ENCODE results near the gene PRKCA. TPM values are rescaled to one million over a fixed set of nuclear protein-coding genes. Genes with fewer than 3 reads are reported as not detected.
A peak's percentile ranks its signal among the peaks of the same experiment; 100 is the strongest.

Gene PRKCA
- total RNA-seq, 1 experiment from 2014 or later: 4.4 TPM

DNA sequence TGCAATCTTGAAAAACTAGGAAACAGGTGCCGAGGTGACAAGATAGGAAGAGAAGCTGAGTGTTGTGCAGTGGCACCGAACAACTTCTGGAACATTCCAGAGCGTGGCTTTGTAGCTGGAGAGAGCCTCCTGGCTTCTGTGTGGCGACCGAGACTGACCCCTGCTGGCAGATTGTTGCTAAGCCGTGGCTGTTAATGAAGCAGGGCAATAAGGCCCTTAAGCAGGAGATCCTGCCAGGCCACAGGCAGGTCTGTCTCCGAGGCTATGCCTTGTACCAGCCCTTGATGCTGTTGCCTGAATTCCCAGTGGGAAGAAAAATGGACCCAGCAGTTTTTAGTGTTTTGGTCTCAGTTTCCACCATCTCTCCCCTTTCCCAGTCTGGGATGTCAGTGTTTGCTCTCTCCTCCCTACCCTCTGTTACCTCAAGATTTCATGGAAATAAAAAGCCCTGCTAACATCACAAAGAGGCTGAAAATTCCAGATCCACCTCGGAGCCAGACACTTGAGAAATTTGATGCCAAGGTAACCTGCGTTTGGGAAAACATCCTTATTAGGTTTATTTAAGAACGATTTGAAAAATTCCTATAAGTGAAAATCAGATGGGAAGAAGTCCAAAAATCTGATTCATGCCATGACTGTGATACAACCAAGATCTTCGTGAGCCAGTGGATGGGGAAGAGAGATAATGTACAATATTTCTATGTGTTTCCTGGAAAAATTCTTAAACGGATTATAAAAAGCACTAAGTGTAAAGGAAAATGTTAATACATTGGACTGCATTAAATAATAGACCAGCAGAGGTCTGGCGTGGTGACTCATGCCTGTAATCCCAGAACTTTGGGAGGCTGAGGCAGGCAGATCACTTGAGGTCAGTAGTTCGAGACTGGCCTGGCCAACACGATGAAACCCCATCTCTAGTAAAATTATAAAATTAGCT lies 265.1 kb downstream of the PRKCA start:
- H3K9ac ChIP-seq (ENCODE audit: low read length): no peak overlapping the region
- H2AFZ ChIP-seq (ENCODE audit: low read length): no peak overlapping the region
- H3K27ac ChIP-seq (ENCODE audit: low read length): no peak overlapping the region
- no peak overlapping the region for H3K4me3 ChIP-seq (ENCODE audit: low read length)
- peaks cover 24% of the 10 kb centered on the region for H3K4me1 ChIP-seq (ENCODE audit: low read length)
- H3K36me3 ChIP-seq (ENCODE audit: insufficient read depth, low read length): no peaks in the 10 kb centered on the region
- H3K9me3 ChIP-seq (ENCODE audit: low read length): peaks cover 5% of the 10 kb centered on the region; the same call in 1 of the 2 replicates
- DNase-seq: peak; percentile 90
- no peaks in the 10 kb centered on the region for H3K27me3 ChIP-seq (ENCODE audit: low read length)
- no peaks in the 10 kb centered on the region for H4K20me1 ChIP-seq (ENCODE audit: insufficient read depth, low read depth, low read length)
- no peak overlapping the region for H3K4me2 ChIP-seq (ENCODE audit: low read depth, low read length, poor library complexity, severe bottlenecking)
- no peaks in the 10 kb centered on the region for H3K9me2 ChIP-seq (replicated peaks; ENCODE audit: insufficient read depth, low read length)
- no peaks in the 10 kb centered on the region for H3K79me2 ChIP-seq (ENCODE audit: low read length)

DNA sequence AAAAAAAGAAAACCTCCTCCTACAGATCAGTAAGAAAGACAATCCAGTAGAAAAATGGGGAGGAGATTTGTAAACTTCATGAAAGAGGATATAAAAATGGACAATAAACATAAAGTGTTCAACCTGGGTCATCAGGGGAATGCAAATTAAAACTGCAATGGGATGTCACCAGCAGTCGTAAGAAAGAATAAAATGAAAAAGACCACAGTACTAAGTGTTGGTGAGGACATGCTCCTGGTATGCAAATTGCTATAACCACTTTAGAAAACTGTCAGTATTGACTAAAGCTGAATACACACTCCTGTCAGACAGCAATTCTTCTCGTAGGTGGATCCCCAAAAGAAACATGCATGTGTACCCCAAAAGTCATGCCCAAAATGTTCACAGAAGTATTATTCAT lies 267.2 kb downstream of the PRKCA start:
- H3K27ac ChIP-seq (ENCODE audit: low read length): no peak overlapping the region
- no peak for DNase-seq
- no peaks in the 10 kb centered on the region for H3K9me2 ChIP-seq (replicated peaks; ENCODE audit: insufficient read depth, low read length)
- H2AFZ ChIP-seq (ENCODE audit: low read length): no peak overlapping the region
- no peak overlapping the region for H3K4me2 ChIP-seq (ENCODE audit: low read depth, low read length, poor library complexity, severe bottlenecking)
- H3K27me3 ChIP-seq (ENCODE audit: low read length): no peaks in the 10 kb centered on the region
- peaks cover 5% of the 10 kb centered on the region; the same call in 1 of the 2 replicates for H3K9me3 ChIP-seq (ENCODE audit: low read length)
- no peaks in the 10 kb centered on the region for H3K36me3 ChIP-seq (ENCODE audit: insufficient read depth, low read length)
- peaks cover 24% of the 10 kb centered on the region for H3K4me1 ChIP-seq (ENCODE audit: low read length)
- no peaks in the 10 kb centered on the region for H4K20me1 ChIP-seq (ENCODE audit: insufficient read depth, low read depth, low read length)
- no peak overlapping the region for H3K9ac ChIP-seq (ENCODE audit: low read length)
- no peak overlapping the region for H3K4me3 ChIP-seq (ENCODE audit: low read length)
- H3K79me2 ChIP-seq (ENCODE audit: low read length): no peaks in the 10 kb centered on the region

DNA sequence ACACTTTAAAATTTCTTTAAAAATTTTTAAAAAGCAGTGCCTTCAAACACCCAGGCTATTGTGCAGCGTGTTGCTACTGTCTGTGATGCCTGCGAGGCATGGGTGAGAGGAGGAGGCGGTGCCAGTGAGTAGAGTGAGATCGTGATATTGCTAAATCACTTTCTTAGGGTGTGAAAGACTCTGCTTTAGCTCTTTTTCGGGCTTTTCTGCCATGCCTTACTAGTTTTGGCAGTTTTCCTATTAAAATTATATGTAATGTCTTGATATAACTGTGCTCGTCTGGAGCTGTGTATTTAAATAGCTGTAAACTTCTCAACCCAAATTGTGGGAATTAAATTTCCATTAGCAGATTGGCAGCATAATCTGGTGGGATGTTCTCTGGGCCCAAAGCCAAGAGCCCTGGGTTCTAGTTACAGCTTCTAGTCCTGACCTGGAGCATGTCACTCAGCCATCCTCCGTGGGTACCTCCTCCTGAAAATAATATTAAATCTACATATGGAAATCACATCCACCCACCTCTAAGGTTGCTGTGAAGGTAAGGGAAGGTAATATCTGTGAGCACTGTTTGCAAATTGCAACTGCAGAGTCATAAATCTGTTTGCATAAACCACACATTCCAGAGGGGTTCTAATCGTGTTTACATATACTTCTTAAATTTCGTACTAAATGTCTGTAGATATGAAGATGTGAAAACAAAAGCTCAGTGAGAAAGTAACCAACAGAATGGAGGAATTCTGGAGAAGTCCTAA lies 268.2 kb downstream of the PRKCA start:
- H3K4me3 ChIP-seq (ENCODE audit: low read length): no peak overlapping the region
- peaks cover 5% of the 10 kb centered on the region; the same call in 1 of the 2 replicates for H3K9me3 ChIP-seq (ENCODE audit: low read length)
- H3K4me2 ChIP-seq (ENCODE audit: low read depth, low read length, poor library complexity, severe bottlenecking): no peak overlapping the region
- no peaks in the 10 kb centered on the region for H4K20me1 ChIP-seq (ENCODE audit: insufficient read depth, low read depth, low read length)
- H3K36me3 ChIP-seq (ENCODE audit: insufficient read depth, low read length): no peaks in the 10 kb centered on the region
- H3K9me2 ChIP-seq (replicated peaks; ENCODE audit: insufficient read depth, low read length): no peaks in the 10 kb centered on the region
- H3K27me3 ChIP-seq (ENCODE audit: low read length): no peaks in the 10 kb centered on the region
- no peak for DNase-seq
- no peak overlapping the region for H3K9ac ChIP-seq (ENCODE audit: low read length)
- no peak overlapping the region for H3K27ac ChIP-seq (ENCODE audit: low read length)
- H3K79me2 ChIP-seq (ENCODE audit: low read length): no peaks in the 10 kb centered on the region
- no peak overlapping the region for H2AFZ ChIP-seq (ENCODE audit: low read length)
- peaks cover 15% of the 10 kb centered on the region for H3K4me1 ChIP-seq (ENCODE audit: low read length)

DNA sequence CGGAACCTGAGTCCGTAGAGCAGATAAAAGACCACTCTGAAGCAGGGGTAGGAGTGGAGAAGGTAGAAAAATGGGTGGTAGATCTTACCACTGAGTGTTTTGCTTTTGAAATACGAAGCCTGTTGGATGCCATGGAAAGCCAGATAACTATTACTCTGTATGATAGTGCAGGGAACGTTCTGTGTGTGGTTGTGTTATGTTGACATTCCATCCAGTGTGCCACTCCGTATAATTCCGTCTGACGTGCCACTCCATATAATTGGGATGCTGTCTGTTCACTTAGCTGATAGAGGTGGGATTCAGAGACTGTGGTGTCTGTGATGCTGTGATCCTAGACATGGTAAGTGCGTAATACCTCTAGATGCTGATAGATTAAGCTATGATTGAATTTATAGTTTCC lies 269.3 kb downstream of the PRKCA start:
- H3K9me3 ChIP-seq (ENCODE audit: low read length): peaks cover 5% of the 10 kb centered on the region; the same call in 1 of the 2 replicates
- no peak overlapping the region for H3K9ac ChIP-seq (ENCODE audit: low read length)
- H3K4me2 ChIP-seq (ENCODE audit: low read depth, low read length, poor library complexity, severe bottlenecking): no peak overlapping the region
- H3K4me1 ChIP-seq (ENCODE audit: low read length): peaks cover 4% of the 10 kb centered on the region
- DNase-seq: no peak
- H3K36me3 ChIP-seq (ENCODE audit: insufficient read depth, low read length): no peaks in the 10 kb centered on the region
- no peaks in the 10 kb centered on the region for H3K27me3 ChIP-seq (ENCODE audit: low read length)
- no peaks in the 10 kb centered on the region for H3K79me2 ChIP-seq (ENCODE audit: low read length)
- no peak overlapping the region for H3K4me3 ChIP-seq (ENCODE audit: low read length)
- no peaks in the 10 kb centered on the region for H3K9me2 ChIP-seq (replicated peaks; ENCODE audit: insufficient read depth, low read length)
- H3K27ac ChIP-seq (ENCODE audit: low read length): no peak overlapping the region
- no peaks in the 10 kb centered on the region for H4K20me1 ChIP-seq (ENCODE audit: insufficient read depth, low read depth, low read length)
- H2AFZ ChIP-seq (ENCODE audit: low read length): no peak overlapping the region

DNA sequence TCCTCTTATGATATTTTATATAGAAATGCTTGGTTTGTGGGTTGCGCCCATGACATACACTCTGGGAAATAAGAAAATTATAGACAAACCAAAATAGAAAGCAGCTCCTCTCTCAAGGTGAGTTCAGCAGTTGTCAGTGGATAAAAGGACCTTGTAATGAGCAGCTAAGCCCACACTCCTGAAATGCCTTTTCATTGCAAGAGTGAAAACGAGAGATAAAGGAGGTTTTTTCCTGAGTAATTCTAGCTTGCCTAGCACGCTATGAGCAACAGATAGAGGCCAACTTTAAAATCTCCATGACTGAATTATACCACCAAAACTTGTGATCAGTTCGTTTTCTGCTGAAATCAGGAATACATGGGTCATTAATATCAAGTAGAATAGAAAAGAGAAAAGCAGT lies 270.7 kb downstream of the PRKCA start:
- peaks cover 5% of the 10 kb centered on the region; the same call in 1 of the 2 replicates for H3K9me3 ChIP-seq (ENCODE audit: low read length)
- H3K4me1 ChIP-seq (ENCODE audit: low read length): no peaks in the 10 kb centered on the region
- H3K27me3 ChIP-seq (ENCODE audit: low read length): no peaks in the 10 kb centered on the region
- no peak overlapping the region for H2AFZ ChIP-seq (ENCODE audit: low read length)
- H4K20me1 ChIP-seq (ENCODE audit: insufficient read depth, low read depth, low read length): no peaks in the 10 kb centered on the region
- no peak for DNase-seq
- no peaks in the 10 kb centered on the region for H3K79me2 ChIP-seq (ENCODE audit: low read length)
- no peak overlapping the region for H3K9ac ChIP-seq (ENCODE audit: low read length)
- H3K4me3 ChIP-seq (ENCODE audit: low read length): no peak overlapping the region
- H3K4me2 ChIP-seq (ENCODE audit: low read depth, low read length, poor library complexity, severe bottlenecking): no peak overlapping the region
- no peaks in the 10 kb centered on the region for H3K9me2 ChIP-seq (replicated peaks; ENCODE audit: insufficient read depth, low read length)
- no peak overlapping the region for H3K27ac ChIP-seq (ENCODE audit: low read length)
- no peaks in the 10 kb centered on the region for H3K36me3 ChIP-seq (ENCODE audit: insufficient read depth, low read length)

DNA sequence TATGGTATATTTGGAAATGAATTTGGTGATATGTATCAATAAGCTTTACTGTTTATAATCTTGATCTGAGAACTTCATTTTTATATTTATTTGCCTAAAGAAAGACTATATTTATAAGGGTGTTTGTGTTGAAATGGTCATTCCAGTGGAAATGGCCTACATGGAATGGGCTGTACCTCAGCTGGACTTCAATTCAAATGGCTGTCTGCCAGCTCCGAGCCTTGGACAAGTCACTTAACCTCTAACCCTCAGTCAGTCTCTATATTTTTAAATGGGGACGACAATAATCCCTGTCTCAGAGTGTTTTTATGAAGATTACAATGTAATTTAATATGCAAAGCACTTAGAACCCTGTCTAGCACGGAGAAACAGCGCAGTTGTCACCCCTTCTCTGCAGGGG lies 271.7 kb downstream of the PRKCA start:
- no peak overlapping the region for H3K4me3 ChIP-seq (ENCODE audit: low read length)
- no peaks in the 10 kb centered on the region for H3K4me1 ChIP-seq (ENCODE audit: low read length)
- H3K4me2 ChIP-seq (ENCODE audit: low read depth, low read length, poor library complexity, severe bottlenecking): no peak overlapping the region
- H2AFZ ChIP-seq (ENCODE audit: low read length): no peak overlapping the region
- no peaks in the 10 kb centered on the region for H3K36me3 ChIP-seq (ENCODE audit: insufficient read depth, low read length)
- no peaks in the 10 kb centered on the region for H3K79me2 ChIP-seq (ENCODE audit: low read length)
- no peak for DNase-seq
- H3K27me3 ChIP-seq (ENCODE audit: low read length): no peaks in the 10 kb centered on the region
- H3K9me3 ChIP-seq (ENCODE audit: low read length): peaks cover 5% of the 10 kb centered on the region; the same call in 1 of the 2 replicates
- no peak overlapping the region for H3K9ac ChIP-seq (ENCODE audit: low read length)
- H3K9me2 ChIP-seq (replicated peaks; ENCODE audit: insufficient read depth, low read length): no peaks in the 10 kb centered on the region
- H4K20me1 ChIP-seq (ENCODE audit: insufficient read depth, low read depth, low read length): no peaks in the 10 kb centered on the region
- no peak overlapping the region for H3K27ac ChIP-seq (ENCODE audit: low read length)

DNA sequence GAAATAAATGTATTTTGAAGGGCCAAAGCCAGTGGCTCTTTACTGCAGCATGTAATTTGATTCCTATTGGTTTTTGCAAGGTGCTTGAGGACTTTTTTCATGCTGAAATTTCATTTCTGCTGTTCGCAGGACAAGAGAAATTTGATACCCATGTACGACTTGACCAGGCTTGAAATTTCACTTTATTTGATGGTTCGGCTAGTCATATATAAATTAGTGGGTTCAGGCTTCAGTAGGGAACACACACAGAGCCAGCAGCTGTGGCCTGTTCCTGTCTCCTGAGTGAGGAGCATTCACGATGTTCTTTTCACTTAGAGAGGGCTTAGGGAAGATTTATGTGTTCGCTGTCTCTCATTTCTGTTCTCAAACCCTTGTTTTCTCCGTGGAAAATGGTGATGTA lies 274.1 kb downstream of the PRKCA start:
- no peak overlapping the region for H3K27ac ChIP-seq (ENCODE audit: low read length)

DNA sequence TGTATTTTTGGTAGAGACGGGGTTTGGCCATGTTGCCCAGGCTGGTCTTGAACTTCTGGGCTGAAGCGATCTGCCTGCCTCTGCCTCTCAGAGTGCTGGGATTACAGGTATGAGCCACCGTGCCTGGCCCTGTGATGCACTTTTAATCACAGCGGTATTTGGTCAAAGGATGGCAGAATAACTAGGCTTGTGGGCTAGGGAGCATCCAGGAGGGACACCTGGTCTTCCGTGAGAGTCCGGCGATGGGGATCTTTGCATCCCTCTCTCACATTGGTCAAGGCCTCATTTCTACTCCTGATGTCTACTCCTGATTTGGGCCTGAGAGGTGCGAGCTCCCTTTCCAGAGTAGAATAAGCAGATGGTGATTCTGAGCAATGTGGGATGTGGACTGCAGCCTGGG lies 274.6 kb downstream of the PRKCA start:
- no peak overlapping the region for H3K4me2 ChIP-seq (ENCODE audit: low read depth, low read length, poor library complexity, severe bottlenecking)

More for the DNA sequence above, 274.1 kb downstream of the PRKCA start:
- H3K9me3 ChIP-seq (ENCODE audit: low read length): no peaks in the 10 kb centered on the region
- no peak overlapping the region for H2AFZ ChIP-seq (ENCODE audit: low read length)
- H3K27me3 ChIP-seq (ENCODE audit: low read length): no peaks in the 10 kb centered on the region
- H3K4me1 ChIP-seq (ENCODE audit: low read length): no peaks in the 10 kb centered on the region
- H3K79me2 ChIP-seq (ENCODE audit: low read length): no peaks in the 10 kb centered on the region
- no peaks in the 10 kb centered on the region for H3K9me2 ChIP-seq (replicated peaks; ENCODE audit: insufficient read depth, low read length)
- no peak overlapping the region for H3K4me2 ChIP-seq (ENCODE audit: low read depth, low read length, poor library complexity, severe bottlenecking)
- no peaks in the 10 kb centered on the region for H3K36me3 ChIP-seq (ENCODE audit: insufficient read depth, low read length)
- no peak overlapping the region for H3K9ac ChIP-seq (ENCODE audit: low read length)
- H3K4me3 ChIP-seq (ENCODE audit: low read length): no peak overlapping the region
- no peaks in the 10 kb centered on the region for H4K20me1 ChIP-seq (ENCODE audit: insufficient read depth, low read depth, low read length)
- DNase-seq: no peak

More for the DNA sequence above, 274.6 kb downstream of the PRKCA start:
- no peaks in the 10 kb centered on the region for H3K36me3 ChIP-seq (ENCODE audit: insufficient read depth, low read length)
- H3K27me3 ChIP-seq (ENCODE audit: low read length): no peaks in the 10 kb centered on the region
- H3K4me3 ChIP-seq (ENCODE audit: low read length): no peak overlapping the region
- no peaks in the 10 kb centered on the region for H4K20me1 ChIP-seq (ENCODE audit: insufficient read depth, low read depth, low read length)
- no peaks in the 10 kb centered on the region for H3K79me2 ChIP-seq (ENCODE audit: low read length)
- DNase-seq: no peak
- H3K9me2 ChIP-seq (replicated peaks; ENCODE audit: insufficient read depth, low read length): no peaks in the 10 kb centered on the region
- H3K27ac ChIP-seq (ENCODE audit: low read length): no peak overlapping the region
- H3K9ac ChIP-seq (ENCODE audit: low read length): no peak overlapping the region
- no peak overlapping the region for H2AFZ ChIP-seq (ENCODE audit: low read length)
- no peaks in the 10 kb centered on the region for H3K9me3 ChIP-seq (ENCODE audit: low read length)
- H3K4me1 ChIP-seq (ENCODE audit: low read length): no peaks in the 10 kb centered on the region

Measured in Karpas-422 (cell line).